DLD1 (cell line): ENCODE results near the gene MELK.

Source experiments
- in situ Hi-C: cut with HindIII; loops from 2 replicates; pipeline ENCODE4 v1.10.0; 2017; ENCODE audit warnings: low sequenced_read_pairs

Gene MELK

GRCh38 chr9:36665921-36666431 lies 93.3 kb downstream of the MELK start:
- in situ Hi-C loops, result no loop called here

- in situ Hi-C loops, result no loop called here
Observed at GRCh38 chr9:36671561-36671960, 98.9 kb downstream of the MELK start.

GRCh38 chr9:36676091-36676490 lies 103.4 kb downstream of the MELK start:
- in situ Hi-C loops, result no loop called here

DNA sequence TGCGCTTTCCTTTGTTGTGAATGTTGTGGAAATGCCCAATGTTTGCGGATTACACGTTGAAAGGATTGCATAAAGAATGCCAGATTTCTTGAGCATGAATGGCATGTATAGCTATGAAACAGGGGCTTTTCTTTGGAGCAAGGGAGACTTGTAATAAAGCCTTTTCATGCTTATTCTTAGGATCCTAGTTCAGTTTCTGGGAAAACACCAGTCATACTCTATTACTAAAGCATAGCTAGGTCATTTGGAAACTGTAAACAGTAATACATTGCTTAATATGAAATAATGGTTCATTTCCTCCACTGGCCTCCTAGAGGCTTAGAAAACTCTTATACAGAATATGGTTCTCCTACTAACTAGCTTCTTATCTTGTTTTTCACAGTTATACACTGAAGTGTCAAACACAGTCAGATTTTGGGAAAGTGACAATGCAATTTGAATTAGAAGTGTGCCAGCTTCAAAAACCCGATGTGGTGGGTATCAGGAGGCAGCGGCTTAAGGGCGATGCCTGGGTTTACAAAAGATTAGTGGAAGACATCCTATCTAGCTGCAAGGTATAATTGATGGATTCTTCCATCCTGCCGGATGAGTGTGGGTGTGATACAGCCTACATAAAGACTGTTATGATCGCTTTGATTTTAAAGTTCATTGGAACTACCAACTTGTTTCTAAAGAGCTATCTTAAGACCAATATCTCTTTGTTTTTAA lies 104.2 kb downstream of the MELK start:
- in situ Hi-C loops, result no loop called here

DNA sequence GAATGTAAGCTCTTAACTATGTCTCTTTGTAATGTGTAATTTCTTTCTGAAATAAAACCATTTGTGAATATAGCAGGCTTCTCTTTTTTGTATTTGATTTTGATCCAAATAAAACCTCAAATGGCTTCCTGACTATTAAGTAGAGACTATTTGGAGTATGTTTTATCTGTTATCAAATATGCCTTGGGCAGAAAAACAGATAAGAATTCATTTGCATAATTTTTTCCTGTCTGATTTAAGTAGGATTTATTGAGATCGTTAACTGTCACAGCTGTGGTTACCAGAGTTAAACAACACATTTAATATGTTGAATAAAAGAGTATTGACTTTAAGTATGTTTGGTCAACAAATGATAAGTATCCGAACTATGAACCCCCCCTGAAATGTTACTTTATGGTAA lies 104.9 kb downstream of the MELK start:
- in situ Hi-C loops, result no loop called here

GRCh38 chr9:36679710-36680109 lies 107.0 kb downstream of the MELK start:
- in situ Hi-C loops, result no loop called here

DNA sequence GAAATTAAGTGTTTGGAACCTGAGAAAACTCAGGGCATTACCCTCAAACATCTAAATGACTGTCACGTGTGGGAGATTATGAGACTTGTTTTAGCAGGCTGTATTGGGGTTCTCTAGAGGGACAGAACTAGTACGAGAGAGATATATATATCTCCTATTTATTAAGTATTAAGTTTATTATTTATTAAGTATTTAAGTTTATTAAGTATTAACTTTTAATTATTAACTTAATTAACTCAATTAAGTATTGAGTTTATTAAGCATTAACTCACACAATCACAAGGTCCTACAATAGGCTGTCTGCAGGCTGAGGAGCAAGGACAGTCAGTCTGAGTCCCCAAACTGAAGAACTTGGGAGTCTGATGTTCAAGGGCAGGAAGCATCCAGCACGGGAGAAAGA lies 113.8 kb downstream of the MELK start:
- in situ Hi-C loops, result no loop called here

- in situ Hi-C loops, result no loop called here
Observed at GRCh38 chr9:36690412-36691168, 117.9 kb downstream of the MELK start.

- in situ Hi-C loops, result no loop called here
Observed at GRCh38 chr9:36691671-36692070, 119.0 kb downstream of the MELK start.

DNA sequence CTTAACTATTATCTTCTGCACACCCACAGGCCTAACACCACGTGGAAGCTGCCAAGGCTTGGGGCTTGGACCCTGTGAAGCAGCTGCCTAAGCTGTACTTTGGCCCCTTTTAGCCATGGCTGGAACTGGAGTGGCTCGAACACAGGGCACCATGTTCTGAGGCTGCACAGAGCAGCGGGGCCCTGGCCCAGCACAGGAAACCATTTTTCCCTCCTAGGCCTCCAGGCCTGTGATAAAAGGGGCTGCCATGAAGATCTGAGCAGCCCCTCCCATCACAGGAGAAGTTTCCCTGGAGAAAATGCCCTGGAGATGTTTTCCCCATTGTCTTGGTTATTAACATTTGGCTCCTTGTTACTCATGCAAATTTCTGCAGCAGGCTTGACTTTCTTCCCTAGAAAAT lies 126.3 kb downstream of the MELK start:
- in situ Hi-C loops, result no loop called here

DNA sequence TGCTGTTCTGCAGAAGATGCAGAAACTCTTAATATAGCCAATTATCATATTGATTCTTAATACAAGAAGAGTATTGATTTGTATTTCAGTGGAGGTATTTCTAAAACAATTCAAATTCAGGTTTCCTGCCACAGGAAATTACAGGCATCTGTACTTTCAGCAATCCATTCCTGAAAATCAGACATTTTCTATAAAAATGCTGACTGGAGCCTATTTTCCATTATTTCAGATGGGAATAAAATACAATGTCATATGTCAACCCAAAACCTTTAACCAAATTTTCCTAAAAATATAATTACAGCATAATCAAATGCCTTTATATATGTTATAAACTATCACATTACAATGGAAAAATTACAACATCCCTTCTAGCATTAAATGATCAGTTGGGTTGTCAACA lies 131.5 kb downstream of the MELK start:
- in situ Hi-C loops, result no loop called here

DNA sequence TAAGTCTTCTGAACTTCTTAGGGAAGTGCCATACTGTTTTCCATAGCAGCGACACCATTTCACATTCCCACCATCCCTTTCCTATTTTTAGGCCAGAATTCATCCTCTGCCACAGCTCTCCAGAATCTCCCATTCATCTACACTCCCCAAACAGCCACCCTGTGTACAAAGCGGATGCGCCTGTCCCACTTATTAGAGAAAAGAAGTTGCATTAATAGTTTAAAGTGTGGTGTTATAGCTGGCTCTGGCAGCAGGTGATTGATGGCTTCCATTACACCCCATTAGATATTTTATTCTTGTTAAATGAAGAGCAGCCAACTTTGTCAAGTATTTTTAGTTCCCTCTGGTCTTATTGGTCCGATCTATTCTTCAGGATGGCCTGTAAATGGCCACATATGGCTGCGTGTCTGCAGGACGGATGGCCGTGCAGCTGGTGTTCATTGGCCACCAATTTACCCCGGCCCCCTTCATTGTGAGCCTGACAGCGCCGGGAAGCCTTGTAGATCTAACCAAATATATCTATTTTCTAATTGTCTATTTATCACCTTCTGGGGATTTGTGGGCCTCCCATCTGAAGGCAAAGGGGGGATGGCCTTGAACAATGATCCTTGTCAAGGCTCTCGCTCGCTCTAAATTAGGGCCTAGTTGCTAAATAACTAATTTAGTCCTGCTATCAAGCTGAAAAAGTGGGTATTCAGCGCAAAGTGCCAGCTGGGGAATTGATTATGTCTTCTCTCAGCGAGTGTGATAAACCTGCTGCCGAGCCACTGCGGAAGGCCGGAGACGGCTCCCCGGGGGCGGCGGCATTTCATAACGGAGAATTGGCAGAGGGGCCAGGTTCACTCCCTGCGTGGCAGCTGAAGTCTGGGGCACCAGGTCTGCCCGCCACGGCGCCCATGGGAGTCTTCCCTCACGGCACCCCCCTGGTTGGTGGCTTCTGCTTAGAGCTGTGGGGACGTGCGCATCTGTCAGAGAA lies 141.1 kb downstream of the MELK start:
- in situ Hi-C loops, result no loop called here

GRCh38 chr9:36716496-36716895 lies 143.8 kb downstream of the MELK start:
- in situ Hi-C loops, result no loop called here

DNA sequence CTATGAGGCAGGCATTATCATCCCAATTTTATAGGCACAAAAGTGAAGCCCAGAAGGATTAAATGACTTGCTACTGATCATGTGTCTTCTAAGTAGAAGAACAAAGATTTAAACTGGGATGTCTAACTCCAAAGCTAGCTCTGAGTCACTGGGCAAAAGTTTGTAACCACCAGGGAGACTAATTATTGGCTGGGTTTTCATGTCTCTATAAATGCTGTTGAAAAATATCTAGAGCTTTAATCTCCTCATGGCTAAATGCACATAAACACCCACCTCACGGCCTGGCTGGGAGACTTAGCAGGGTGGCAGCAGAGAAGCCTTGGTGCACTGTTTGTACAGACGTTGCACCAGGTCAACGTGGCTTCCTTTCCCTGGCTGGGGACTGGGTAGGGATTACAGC lies 144.6 kb downstream of the MELK start:
- in situ Hi-C loops, result no loop called here

DNA sequence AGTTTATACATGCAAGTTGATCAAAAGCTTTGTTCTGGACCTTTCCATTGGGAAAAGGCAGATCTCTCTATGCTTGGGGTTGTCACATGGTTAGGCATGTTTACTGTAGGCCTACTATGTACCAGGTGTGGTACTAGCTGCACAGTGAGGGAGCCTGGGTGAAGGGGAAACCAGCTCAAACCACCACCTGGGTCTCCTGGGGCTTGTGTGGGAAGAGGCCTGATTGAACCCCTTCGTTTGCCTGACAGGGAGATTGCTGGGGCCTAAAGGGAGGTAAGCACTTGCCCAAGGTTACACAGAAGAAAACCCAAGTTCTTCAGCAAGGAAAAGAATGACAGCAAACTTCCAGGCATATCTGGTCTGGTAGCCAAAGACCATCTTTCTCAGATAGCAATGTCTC lies 145.9 kb downstream of the MELK start:
- in situ Hi-C loops, result no loop called here

DNA sequence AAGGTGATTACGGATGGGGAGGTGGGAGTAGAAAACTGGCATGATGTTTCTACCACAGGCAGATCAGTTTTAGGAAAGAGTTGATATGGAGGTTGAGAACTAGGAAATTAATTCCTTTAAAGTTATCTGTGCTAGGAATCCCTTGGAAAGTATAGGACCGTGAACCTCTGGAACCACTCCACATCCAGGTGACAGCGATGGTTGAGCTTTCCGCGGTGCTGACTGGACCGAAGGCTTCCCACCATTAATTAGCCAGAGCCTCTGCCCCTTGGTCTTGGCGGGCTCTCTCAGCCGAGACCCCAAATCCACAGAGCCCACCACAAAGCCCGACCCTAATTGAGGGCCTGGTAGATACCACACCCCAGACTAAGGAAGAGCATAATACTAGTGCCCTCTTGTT lies 147.3 kb downstream of the MELK start:
- in situ Hi-C loops, result no loop called here

DNA sequence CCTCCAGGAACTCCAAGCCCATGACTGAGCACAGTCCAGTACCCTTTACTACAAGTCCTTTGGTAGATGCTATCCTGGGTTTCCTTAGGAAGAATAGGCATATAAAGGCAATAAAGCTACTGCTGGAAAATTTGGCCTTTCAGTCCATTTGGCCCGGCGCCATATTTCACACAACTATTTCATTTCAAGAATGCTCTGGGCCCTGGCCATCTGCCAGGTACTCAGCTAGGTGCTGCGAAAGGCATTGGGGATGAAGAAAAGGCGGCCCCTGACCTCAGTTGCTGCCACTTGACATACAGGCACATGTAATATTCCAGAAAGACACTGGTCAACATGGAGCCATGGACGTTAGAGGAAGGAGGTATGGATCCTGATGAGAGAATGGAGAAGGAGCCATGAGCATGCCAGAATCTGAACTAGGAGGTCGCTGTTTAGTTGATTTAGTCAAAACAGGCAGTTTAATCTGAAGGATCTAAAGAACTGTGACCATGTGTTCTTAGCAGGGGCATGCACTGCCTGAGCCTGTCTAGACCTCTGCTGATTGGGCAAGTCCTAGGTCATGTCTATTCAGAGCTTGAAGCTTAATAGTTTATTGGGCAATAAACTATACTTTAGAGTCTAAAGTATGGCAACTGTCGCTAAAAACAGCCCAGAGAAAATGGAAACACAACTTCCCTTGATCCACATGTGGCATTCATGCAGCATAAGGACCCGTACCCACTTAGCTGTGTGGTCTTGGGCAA lies 149.3 kb downstream of the MELK start:
- in situ Hi-C loops, result no loop called here

- in situ Hi-C loops, result no loop called here
Observed at GRCh38 chr9:36725777-36726356, 153.2 kb downstream of the MELK start.
